ENCODE results near the gene ARSB. TPM values are rescaled to one million over a fixed set of nuclear protein-coding genes. Genes with fewer than 3 reads are reported as not detected.

The ARSB gene
- total and polyA plus RNA-seq, 2 donors (not counting 1 experiment from before 2014, with no cell fraction given): 10.1 to 27.7 TPM

DNA sequence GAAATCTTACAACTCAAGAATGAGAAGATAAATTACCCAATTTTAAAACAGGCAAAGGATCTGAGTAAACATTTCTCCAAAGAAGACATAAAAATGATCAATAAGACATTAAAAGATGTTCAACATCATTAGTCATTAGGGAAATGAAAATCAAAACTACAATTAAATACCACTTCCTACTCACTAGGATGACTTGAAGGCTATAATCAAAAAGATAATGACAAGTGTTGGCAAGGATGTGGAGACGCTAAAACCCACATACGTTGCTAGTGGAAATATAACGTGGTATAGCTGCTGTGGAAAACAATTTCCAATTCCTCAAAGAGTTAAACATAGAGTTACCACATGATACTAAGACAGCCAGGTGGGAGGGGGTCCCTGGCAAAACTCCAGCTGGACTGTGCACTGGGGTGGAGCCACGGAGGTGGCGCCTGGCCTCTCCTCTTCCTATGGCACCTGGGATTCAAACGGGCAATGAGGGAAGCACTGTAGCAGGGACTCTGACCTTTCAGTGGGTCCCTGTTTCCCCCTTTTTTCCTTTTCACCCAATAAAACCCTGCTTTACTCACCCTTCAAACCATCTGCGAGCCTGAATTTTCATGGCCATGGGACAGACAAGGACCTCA, 5.9 kb downstream of the ARSB start:
- Histone ChIP-seq H3K79me2 (ENCODE audit: control insufficient read depth, insufficient read depth, low read length) (peaks cover 1% of the 10 kb centered on the region), H3K27ac (ENCODE audit: insufficient read depth, low read length) (no peak overlapping the region), H3K4me3 (replicated peaks in 1 of 4; ENCODE audit: control extremely low read depth in 1 of 4, insufficient read depth in 1 of 4, low read depth in 3 of 4, low read length in 4 of 4) (no peak overlapping the region), H3K27me3 (ENCODE audit: control insufficient read depth, insufficient read depth, low read length) (no peaks in the 10 kb centered on the region), H3K9me3 (ENCODE audit: control insufficient read depth, insufficient read depth, low read depth, low read length) (no peaks in the 10 kb centered on the region), H2AFZ (ENCODE audit: low read length) (no peak overlapping the region), H4K20me1 (ENCODE audit: control insufficient read depth, extremely low read depth, insufficient read depth, low read length) (no peaks in the 10 kb centered on the region), H3K36me3 (ENCODE audit: control insufficient read depth, insufficient read depth, low read length) (no peaks in the 10 kb centered on the region), H3K9ac (ENCODE audit: insufficient read depth, low read length) (no peak overlapping the region), H3K4me1 (ENCODE audit: control insufficient read depth, extremely low read depth, insufficient read depth, low read length) (peaks cover 3% of the 10 kb centered on the region), H3K4me2 (ENCODE audit: extremely low read depth, insufficient read depth, low read length) (no peak overlapping the region)
- TF ChIP-seq, protein P1, sequence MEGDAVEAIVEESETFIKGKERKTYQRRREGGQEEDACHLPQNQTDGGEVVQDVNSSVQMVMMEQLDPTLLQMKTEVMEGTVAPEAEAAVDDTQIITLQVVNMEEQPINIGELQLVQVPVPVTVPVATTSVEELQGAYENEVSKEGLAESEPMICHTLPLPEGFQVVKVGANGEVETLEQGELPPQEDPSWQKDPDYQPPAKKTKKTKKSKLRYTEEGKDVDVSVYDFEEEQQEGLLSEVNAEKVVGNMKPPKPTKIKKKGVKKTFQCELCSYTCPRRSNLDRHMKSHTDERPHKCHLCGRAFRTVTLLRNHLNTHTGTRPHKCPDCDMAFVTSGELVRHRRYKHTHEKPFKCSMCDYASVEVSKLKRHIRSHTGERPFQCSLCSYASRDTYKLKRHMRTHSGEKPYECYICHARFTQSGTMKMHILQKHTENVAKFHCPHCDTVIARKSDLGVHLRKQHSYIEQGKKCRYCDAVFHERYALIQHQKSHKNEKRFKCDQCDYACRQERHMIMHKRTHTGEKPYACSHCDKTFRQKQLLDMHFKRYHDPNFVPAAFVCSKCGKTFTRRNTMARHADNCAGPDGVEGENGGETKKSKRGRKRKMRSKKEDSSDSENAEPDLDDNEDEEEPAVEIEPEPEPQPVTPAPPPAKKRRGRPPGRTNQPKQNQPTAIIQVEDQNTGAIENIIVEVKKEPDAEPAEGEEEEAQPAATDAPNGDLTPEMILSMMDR (conservative IDR thresholded peaks at IDR 0.05 in 1 of 2, IDR thresholded peaks at IDR 0.05 in 1 of 2; ENCODE audit: low read depth in 1 of 2, low read length in 2 of 2): no peak
- no peak for TF ChIP-seq EZH2 (IDR thresholded peaks at IDR 0.05; ENCODE audit: low read length, missing control alignments)
- no peak for DNase-seq (ENCODE audit: low read depth in 2 of 2)

DNA sequence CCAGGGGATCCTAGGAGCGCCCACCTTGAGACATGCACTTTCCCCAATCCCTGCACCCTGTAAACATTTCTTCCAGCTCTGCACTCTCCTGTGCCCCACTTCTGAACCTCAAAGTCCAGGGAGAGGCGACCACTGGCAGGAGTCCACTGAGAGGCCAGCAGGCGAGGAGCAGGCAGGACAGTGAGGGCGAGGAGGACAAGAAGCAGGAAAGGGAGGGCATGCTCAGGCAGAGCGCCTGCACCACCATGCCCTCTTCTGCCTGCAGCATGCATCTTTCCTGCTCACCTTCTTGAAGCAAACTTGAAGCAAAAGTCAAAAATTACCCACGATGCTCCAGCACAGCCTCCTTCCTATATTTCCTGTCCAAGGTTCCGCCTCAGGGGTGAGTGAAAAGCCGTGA, 10.1 kb downstream of the ARSB start:
- H3K4me3 ChIP-seq (replicated peaks in 1 of 4; ENCODE audit: control extremely low read depth in 1 of 4, insufficient read depth in 1 of 4, low read depth in 3 of 4, low read length in 4 of 4): no peak overlapping the region
- no peak overlapping the region for H3K9ac ChIP-seq (ENCODE audit: insufficient read depth, low read length)
- no peaks in the 10 kb centered on the region for H3K27me3 ChIP-seq (ENCODE audit: control insufficient read depth, insufficient read depth, low read length)
- no peaks in the 10 kb centered on the region for H3K36me3 ChIP-seq (ENCODE audit: control insufficient read depth, insufficient read depth, low read length)
- H3K4me2 ChIP-seq (ENCODE audit: extremely low read depth, insufficient read depth, low read length): no peak overlapping the region
- no peaks in the 10 kb centered on the region for H4K20me1 ChIP-seq (ENCODE audit: control insufficient read depth, extremely low read depth, insufficient read depth, low read length)
- no peaks in the 10 kb centered on the region for H3K9me3 ChIP-seq (ENCODE audit: control insufficient read depth, insufficient read depth, low read depth, low read length)
- no peaks in the 10 kb centered on the region for H3K79me2 ChIP-seq (ENCODE audit: control insufficient read depth, insufficient read depth, low read length)
- H3K27ac ChIP-seq (ENCODE audit: insufficient read depth, low read length): no peak overlapping the region
- TF ChIP-seq, protein P1 (conservative IDR thresholded peaks at IDR 0.05 in 1 of 2, IDR thresholded peaks at IDR 0.05 in 1 of 2; ENCODE audit: low read depth in 1 of 2, low read length in 2 of 2): no peak
- no peak for TF ChIP-seq EZH2 (IDR thresholded peaks at IDR 0.05; ENCODE audit: low read length, missing control alignments)
- no peak overlapping the region for H2AFZ ChIP-seq (ENCODE audit: low read length)
- DNase-seq (ENCODE audit: low read depth in 2 of 2): no peak
- peaks cover 4% of the 10 kb centered on the region for H3K4me1 ChIP-seq (ENCODE audit: control insufficient read depth, extremely low read depth, insufficient read depth, low read length)

DNA sequence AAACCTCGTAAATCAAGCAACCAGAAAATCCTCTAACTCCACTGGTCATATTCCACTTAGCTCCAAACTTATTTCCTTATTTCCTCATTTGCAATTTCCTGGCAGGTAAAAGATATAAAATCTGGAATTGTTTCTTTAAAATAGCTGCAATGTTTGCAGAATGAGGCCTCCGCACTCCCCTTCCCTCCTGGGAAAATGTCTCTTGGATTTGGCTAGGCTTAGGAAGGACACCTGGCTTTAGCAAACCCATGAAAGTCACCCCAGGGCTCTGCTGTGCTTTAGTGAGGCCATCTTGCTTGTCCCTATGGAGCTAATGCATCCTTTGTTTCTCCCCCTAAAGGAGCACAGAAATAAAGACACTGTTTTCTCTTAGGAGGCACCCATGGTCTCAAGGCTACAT, 10.5 kb downstream of the ARSB start:
- Histone ChIP-seq H3K4me3 (replicated peaks in 1 of 4; ENCODE audit: control extremely low read depth in 1 of 4, insufficient read depth in 1 of 4, low read depth in 3 of 4, low read length in 4 of 4) (no peak overlapping the region), H3K4me2 (ENCODE audit: extremely low read depth, insufficient read depth, low read length) (no peak overlapping the region), H3K36me3 (ENCODE audit: control insufficient read depth, insufficient read depth, low read length) (no peaks in the 10 kb centered on the region), H3K27me3 (ENCODE audit: control insufficient read depth, insufficient read depth, low read length) (no peaks in the 10 kb centered on the region), H3K27ac (ENCODE audit: insufficient read depth, low read length) (no peak overlapping the region), H4K20me1 (ENCODE audit: control insufficient read depth, extremely low read depth, insufficient read depth, low read length) (no peaks in the 10 kb centered on the region), H2AFZ (ENCODE audit: low read length) (no peak overlapping the region), H3K9ac (ENCODE audit: insufficient read depth, low read length) (no peak overlapping the region), H3K9me3 (ENCODE audit: control insufficient read depth, insufficient read depth, low read depth, low read length) (no peaks in the 10 kb centered on the region), H3K4me1 (ENCODE audit: control insufficient read depth, extremely low read depth, insufficient read depth, low read length) (peaks cover 4% of the 10 kb centered on the region), H3K79me2 (ENCODE audit: control insufficient read depth, insufficient read depth, low read length) (no peaks in the 10 kb centered on the region)
- no peak for TF ChIP-seq EZH2 (IDR thresholded peaks at IDR 0.05; ENCODE audit: low read length, missing control alignments)
- TF ChIP-seq, protein P1 (conservative IDR thresholded peaks at IDR 0.05 in 1 of 2, IDR thresholded peaks at IDR 0.05 in 1 of 2; ENCODE audit: low read depth in 1 of 2, low read length in 2 of 2): no peak
- DNase-seq (ENCODE audit: low read depth in 2 of 2): no peak
